ENCODE measurements around the gene PLD3.

The PLD3 gene

DNA sequence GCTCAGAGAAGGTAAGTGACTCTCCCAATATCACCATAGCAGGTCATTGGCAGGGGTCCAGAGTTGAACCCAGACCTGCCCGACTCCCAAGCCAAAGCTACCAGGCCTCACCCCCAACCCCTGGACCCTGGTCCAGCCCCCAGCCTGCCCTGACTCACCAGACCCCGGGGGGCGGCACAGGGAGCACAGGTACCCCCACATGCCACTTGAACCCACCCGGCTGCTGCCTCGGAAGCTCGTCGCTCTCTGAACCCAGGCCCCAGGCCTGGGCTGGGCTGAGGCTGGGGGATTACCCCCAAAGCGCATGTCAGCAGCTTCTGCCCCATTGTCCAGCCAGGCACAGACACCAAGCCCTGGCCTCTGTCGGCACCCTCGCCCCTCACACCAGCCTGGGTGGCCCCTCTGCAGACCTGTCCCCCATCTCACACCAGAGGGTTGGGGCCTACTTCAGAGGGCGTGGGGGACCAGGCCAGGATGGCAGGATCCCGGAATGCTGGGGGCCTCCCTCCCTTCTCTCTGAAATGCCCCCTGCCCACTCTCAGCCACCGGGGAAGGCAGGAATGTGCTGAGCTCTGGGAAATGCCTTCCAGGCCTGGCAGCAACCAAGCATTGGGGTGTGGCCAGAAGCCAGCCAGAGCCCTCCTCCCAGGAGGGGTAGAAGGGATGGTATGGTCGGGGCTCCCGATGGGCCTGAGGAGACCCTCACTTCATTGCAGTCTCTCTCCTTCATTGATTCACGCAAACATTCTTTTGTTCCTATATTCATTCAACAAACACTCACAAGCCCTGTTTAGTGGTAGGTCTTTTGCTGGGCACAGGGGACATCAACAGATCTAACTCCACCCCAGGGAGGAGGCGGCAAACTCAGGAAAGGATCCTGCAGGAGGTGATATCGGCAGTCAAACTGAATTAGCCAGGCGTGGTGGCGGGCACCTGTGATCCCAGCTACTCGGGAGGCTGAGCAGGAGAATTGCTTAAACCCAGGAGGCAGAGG, 66.3 kb downstream of the PLD3 start:
- no peak for DNase-seq (ENCODE audit: low read depth)

DNA sequence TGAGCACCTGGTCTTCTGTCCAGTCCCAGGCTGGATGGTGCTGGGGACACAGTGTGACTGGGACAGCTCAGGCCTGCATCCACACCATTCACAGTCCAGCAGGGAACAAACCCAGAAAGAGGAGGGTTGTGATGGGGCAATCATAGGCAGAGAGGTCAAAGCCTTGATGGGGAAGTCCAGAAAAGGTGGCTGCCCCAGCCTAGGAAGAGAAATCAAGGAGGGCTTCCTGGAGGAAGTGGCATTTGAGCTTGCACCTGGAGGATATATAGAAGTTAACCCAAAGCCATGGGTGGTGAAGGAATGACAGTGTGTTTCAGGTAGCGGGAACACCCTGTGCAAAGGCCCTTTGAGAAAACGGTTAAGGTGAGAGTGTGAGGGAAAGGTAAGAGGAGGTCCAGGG, 67.3 kb downstream of the PLD3 start:
- DNase-seq (ENCODE audit: low read depth) = no peak

- peak; percentile 51 for DNase-seq (ENCODE audit: low read depth)
Observed at GRCh38 chr19:40416918-40417642, 68.6 kb downstream of the PLD3 start.

- no peak for DNase-seq (ENCODE audit: low read depth)
Observed at GRCh38 chr19:40417643-40417981, 69.1 kb downstream of the PLD3 start.

- DNase-seq (ENCODE audit: low read depth) = no peak
Observed at GRCh38 chr19:40418040-40418439, 69.5 kb downstream of the PLD3 start.

DNA sequence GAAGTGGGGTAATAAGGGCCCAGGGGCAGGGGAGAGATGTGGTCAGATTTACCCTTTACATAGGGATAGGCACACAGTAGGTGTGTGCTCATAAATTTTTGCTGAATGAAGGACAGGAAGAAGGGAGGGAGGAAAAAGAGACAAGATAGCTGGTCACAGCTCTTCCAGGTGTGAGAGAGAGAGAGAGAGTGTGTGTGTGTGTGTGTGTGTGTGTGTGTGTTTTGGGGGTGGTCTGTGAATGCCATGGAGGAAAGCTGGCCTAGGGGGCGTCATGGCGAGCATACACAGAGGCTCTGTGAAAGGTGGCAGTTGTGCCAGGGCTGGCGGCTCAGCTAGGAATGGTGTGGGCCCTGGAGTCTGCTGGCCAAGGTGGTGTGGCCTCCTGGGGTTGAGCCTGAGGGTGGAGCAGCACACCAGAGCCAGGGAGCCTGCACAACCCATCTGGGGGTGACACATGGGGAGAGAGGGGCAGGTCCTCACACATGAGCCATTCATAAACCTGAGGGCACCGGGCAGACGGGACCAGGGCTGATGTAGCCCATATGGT, 70.6 kb downstream of the PLD3 start:
- no peak for DNase-seq (ENCODE audit: low read depth)

DNA sequence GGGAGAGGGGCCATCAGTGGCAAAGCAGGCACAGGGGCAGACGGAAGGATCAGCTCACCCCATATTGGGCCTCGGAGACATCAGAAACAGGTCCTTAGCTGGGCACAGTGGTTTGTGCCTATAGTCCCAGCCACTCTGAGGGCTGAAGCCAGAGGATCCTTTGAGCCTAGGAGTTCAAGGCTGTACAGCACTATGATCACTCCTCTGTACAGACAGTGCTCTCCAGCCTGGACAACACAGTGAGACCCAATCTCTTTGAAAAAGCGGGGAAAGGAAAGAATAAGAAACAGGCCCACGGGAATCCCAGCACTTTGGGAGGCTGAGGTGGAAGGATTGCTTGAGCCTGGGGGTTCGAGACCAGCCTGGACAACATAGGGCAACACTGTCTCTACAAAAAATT, 71.3 kb downstream of the PLD3 start:
- DNase-seq (ENCODE audit: low read depth) = no peak

DNA sequence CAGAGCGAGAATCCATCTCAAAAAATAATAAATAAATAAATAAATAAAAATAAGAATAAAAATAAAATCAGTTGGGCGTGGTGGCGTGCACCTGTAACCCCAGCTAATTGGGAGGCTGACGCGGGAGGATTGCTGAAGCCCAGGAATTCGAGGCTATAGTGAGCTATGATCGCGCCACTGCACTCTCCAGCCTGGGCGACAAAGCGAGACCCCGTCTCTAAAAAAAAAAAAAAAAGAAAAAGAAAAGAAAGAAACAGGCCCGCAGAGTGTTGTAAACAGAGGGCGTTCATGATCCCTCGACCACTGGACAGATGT, 71.9 kb downstream of the PLD3 start:
- no peak for DNase-seq (ENCODE audit: low read depth)

DNA sequence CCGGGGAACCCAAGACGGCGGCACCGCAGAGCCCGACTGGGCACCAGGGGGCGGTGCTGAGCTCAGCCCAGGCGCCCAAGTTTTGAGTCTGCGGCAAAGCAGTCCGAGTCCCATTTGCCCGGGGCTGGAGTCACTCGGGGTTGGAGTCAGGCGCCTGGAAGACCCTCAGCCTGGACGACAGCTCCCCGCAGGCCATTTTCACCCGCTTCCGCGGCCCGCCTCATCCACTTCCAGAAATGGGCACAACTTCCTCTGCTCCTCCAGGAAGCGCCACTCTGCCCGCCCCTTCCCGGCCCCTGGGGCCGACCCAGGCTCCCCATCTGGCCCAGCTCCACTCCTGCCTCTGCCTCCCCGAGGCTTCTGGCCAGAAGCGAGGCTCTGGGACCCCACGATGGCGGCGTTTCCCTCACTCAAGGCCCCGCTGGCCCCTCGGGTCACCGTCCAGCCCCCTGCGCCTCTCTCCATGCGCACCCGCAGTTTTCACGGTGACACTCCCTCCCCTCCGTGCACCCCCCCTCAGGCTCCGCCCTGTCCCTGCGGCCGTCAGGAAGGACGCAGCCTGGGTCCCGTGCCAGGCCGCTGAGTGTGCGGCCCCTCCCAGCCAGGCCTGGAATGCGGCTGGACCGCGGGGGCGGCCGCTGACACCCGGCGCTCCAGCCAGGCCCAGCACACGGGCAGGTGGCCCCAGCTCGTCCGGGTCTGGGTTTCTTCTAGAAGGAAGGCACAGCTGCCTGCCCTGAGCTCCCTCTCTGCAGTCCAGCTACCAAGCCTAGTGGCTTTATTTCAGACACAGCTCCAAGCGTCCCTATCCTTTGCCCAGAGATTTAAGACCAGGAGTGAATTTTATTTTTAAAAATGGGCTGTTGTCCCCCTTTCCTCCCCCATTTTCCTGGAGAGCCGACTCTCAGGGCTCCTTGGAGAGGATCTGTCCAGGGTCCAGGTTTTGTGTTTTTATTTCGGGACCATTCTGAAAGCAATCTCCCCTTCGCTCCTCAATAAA, 72.6 kb downstream of the PLD3 start:
- peak; percentile 81 for DNase-seq (ENCODE audit: low read depth)

DNA sequence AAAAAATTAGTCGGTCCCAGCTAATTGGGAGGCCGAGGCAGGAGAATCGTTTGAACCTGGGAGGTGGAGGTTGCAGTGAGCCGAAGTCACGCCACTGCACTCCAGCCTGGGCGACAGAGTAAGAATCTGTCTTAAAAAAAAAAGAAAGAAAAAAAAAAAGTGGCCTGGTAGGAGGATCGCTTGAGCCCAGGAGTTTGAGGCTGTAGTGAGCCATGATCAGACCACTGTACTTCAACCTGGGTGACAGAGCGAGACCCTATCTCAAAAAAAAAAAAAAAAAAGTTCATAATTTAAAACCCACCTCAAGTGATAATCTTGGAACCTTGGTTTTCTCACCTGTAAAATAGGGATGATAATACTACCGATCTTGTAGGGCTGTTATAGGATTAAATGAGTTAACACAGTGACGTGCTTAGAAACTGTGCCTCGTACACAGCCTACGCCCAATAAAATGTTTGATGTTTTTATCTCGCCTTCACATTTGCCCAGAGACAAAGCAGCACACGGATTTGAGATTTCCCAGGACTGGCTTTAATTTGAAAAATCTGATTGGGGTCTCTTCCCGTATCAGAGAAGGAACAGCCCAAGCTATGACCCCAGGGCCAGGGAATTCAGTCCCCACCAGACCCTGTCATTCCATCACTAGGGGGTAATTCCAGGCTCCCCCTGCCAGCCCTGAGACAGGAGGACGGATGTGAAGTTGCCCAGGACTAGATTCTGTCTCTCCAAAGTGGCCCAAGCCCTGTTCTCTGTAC, 73.7 kb downstream of the PLD3 start:
- no peak for DNase-seq (ENCODE audit: low read depth)

DNA sequence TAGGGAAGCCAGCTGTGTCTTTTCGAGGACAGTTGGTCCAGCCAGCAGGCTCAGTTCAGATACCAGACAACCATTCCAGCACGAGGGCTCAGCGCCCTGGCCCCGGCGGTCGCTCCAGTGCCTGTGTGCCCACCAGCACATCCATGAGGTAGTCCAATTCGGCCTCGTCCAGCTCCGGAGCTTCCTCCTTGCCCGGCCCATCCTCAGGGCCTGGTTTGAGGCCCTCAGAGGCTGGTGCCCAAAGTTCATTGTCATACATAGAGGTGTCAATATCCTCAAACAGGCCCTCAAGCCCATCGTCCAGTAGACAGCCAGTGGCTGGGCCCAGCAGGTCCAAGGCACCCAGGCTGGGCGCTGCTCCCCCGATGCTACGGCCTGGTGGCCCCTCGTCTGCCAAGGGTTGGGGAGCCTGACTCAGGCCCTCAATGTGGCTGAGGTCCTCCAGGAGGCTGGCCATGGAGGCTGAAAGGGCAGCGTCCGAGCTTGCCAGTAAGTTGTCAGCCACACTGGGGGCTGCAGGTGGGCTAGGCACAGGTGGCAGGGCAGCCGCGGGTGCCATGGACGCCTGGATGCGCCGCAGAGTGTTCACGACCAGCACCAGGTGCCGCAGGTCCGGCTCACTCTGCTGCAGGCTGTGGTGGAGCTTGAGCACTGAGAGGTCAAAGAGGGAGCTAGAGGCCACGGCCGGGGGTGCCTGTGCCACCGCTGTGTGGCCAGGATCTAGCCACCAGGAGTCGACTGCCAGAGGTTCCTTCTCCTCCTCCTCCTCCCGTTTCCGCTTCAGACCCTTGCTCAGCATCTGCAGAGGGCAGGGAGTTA, 74.5 kb downstream of the PLD3 start:
- no peak for DNase-seq (ENCODE audit: low read depth)

GRCh38 chr19:40423938-40424337, 75.4 kb downstream of the PLD3 start:
- no peak for DNase-seq (ENCODE audit: low read depth)

GRCh38 chr19:40424637-40425449, 76.3 kb downstream of the PLD3 start:
- no peak for DNase-seq (ENCODE audit: low read depth)

GRCh38 chr19:40425450-40426287, 77.2 kb downstream of the PLD3 start, which contains the start of gene SERTAD1:
SERTAD1 (minus strand) TSS chr19:40425992; CDS start chr19:40423546, 2,446 bp downstream.
- DNase-seq (ENCODE audit: low read depth) = peak; percentile 98
